ENCODE measurements around the gene SPACA6. TPM values are rescaled to one million over a fixed set of nuclear protein-coding genes. Genes with fewer than 3 reads are reported as not detected.

The SPACA6 gene
- total RNA-seq, 1 donor from 2014 or later = 11.8 TPM

DNA sequence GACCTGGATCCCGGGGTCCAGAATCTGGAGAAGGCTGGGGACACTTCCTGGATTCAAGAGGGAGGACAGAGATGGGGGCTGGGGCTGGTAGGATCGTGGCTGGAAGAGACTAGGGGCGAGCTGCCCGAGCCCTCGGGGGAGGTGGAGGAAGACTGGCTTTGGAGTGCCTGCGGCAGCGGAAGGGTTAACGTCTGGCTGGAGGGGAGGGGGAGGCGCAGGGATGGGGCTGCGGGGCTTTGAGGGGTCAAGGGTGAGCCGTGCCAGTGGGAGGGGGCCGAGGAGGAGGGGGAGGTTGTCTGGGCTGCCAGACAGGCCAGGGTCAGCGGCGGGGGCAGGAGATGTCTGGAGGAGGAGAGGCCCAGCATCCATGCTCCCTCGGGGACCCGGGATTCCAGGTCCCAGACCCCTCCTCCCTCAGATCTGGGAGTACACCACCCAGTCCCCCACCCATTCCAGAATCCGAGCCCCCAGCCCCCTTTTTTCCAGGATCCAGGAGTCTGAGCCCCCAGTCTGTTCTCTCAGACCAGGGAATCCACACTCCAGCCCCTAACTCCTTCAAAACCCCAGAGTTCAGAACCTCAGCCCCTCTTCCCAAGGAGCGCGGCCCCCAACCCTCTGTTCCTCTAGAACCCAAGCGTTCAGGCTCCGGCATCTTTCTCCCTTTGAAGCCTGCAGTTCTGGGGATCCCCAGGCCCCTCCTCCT is 3.2 kb upstream of the SPACA6 start:
- intact Hi-C loops (cut with micrococcal nuclease) = no loop called here
- H3K27me3 ChIP-seq (ENCODE audit: low read depth) = no peaks in the 10 kb centered on the region
- H3K36me3 ChIP-seq = peaks cover 15% of the 10 kb centered on the region
- peak overlapping the region; percentile 96 for H3K4me3 ChIP-seq
- peaks cover 73% of the 10 kb centered on the region for H3K4me1 ChIP-seq
- peak overlapping the region; percentile 97 for H3K27ac ChIP-seq (replicated peaks)
- peak; percentile 53 for DNase-seq
- no peaks in the 10 kb centered on the region for H3K9me3 ChIP-seq (replicated peaks)
- TF ChIP-seq, protein P1, sequence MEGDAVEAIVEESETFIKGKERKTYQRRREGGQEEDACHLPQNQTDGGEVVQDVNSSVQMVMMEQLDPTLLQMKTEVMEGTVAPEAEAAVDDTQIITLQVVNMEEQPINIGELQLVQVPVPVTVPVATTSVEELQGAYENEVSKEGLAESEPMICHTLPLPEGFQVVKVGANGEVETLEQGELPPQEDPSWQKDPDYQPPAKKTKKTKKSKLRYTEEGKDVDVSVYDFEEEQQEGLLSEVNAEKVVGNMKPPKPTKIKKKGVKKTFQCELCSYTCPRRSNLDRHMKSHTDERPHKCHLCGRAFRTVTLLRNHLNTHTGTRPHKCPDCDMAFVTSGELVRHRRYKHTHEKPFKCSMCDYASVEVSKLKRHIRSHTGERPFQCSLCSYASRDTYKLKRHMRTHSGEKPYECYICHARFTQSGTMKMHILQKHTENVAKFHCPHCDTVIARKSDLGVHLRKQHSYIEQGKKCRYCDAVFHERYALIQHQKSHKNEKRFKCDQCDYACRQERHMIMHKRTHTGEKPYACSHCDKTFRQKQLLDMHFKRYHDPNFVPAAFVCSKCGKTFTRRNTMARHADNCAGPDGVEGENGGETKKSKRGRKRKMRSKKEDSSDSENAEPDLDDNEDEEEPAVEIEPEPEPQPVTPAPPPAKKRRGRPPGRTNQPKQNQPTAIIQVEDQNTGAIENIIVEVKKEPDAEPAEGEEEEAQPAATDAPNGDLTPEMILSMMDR (IDR thresholded peaks at IDR 0.05; ENCODE audit: borderline replicate concordance) = no peak

DNA sequence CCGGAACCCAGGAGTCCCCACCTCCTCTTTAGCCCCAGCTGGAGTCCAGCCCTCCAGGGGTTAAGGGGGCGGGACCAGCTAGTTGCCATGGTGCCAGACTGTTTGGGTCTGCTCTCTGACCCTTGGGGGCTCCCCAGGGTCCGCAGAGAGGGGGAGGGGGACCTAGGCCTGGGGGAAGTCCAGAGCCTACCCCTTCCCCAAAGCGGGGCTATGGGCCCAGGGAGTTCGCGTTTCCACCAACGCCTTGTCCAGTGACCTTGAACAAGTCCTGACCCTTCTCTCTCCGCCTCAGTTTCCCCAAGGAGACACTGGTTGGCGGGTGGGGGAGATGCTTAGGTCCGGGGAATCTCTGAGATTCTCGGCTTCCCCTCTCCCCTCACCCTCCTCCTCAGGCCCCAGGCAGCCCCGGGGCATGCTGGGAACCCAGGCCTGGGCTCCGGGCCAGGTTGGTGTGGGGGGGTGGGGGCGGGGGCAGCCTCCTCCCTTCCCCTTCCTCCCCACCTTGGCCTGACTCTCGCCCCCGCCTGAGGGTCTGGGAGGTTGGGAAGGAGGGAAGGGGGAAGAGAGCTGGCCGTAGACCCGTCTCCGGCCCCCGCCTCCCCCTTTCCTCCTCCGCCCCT is 2.6 kb upstream of the SPACA6 start:
- intact Hi-C loops (cut with micrococcal nuclease) = no loop called here
- TF ChIP-seq, protein P1 (IDR thresholded peaks at IDR 0.05; ENCODE audit: borderline replicate concordance) = no peak
- H3K27me3 ChIP-seq (ENCODE audit: low read depth) = no peaks in the 10 kb centered on the region
- H3K4me1 ChIP-seq = peaks cover 73% of the 10 kb centered on the region
- no peaks in the 10 kb centered on the region for H3K9me3 ChIP-seq (replicated peaks)
- peak overlapping the region; percentile 97 for H3K27ac ChIP-seq (replicated peaks)
- peak; percentile 66 for DNase-seq
- peaks cover 21% of the 10 kb centered on the region for H3K36me3 ChIP-seq
- H3K4me3 ChIP-seq = peak overlapping the region; percentile 96

DNA sequence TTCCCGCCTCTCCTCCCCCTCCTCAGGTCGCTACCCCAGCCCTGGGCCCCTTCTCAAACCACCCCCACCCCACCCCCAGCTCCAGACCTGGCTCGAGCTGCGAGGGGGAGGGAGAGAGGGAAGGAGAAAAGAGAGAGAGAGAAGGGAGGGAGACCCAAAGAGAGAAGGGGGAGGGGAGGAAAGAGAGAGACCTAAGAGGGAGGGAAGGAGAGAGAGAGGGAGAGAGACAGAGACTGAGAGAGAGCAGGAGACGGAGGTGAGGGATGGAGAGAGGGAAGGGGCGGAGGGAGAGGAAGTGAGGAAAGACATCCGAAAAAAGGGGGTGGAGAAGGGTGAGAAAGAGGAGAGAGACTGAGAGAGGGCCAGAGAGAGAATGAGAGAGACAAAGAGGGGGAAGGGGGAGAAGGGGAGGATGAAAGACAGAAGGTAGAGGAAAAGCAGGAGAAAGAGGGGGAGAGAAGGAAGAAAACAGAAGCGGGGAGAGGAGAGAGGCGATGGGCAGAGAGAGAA is 2.0 kb upstream of the SPACA6 start:
- TF ChIP-seq, protein P1 (IDR thresholded peaks at IDR 0.05; ENCODE audit: borderline replicate concordance) = no peak
- no peaks in the 10 kb centered on the region for H3K9me3 ChIP-seq (replicated peaks)
- H3K36me3 ChIP-seq = peaks cover 27% of the 10 kb centered on the region
- H3K27ac ChIP-seq (replicated peaks) = peak overlapping the region; percentile 97
- intact Hi-C loops (cut with micrococcal nuclease) = no loop called here
- H3K4me3 ChIP-seq = peak overlapping the region; percentile 96
- DNase-seq = no peak
- H3K4me1 ChIP-seq = peaks cover 73% of the 10 kb centered on the region
- H3K27me3 ChIP-seq (ENCODE audit: low read depth) = no peaks in the 10 kb centered on the region

DNA sequence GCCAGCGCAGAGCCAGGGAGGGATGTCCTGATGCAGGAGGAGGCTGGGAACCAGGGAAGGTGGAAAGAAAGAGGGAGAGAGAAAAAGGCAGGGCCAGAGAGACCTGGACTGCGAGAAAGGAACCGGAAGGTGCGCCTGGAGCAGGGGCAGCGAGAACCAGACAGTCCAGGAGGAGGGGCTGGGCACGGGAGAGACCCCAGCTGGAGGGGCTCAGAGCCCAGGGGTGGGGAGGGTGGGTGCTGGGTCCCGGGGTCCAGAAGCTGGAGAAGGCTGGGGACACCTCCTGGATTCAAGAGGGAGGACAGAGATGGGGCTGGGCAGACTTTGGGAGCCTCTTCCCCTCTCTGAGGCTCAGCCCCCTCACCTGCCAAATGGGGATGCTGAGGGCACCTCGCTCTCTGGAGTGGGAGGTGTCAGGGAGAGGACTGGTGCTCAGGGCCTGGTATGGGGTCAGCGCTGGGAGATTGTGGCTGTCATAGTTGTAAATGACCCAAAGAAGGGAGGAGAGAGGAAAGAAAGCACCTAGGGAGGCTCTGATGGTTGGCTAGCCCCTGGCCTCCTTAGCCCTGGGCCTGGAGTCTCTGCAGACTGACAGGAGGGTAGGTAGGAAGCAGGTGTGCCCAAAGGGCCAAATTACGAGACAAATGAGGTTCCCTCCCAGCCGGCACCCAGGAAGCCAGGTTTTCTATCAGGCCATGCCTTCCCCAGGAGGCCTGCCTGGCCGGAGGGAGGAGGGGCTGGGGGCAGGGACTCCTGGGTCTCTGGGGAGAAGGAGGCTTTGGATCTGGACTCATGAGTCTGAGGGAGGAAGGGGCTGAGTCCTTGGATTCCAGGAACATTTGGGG is 1.3 kb upstream of the SPACA6 start:
- DNase-seq = no peak
- peaks cover 73% of the 10 kb centered on the region for H3K4me1 ChIP-seq

DNA sequence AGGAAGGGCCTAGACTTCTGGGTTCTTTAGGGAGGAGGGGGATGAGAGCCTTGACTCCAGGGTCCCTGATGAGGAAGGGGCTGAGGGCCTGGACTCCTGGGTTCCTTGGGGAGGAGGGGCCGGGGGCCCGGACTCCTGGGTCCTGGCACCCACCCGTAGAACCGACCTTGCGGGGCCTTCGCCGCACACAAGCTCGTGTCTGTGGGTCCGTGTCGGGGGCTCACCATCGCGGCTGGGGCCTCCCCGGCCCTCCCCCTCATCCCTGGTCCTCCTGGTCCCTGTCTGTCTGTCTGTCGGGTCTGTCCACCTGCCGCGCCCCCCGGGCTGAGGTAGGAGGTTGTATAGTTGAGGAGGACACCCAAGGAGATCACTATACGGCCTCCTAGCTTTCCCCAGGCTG is 662 bp upstream of the SPACA6 start:
- TF ChIP-seq, protein P1 (IDR thresholded peaks at IDR 0.05; ENCODE audit: borderline replicate concordance) = no peak
- intact Hi-C loops (cut with micrococcal nuclease) = no loop called here
- peak overlapping the region; percentile 96 for H3K4me3 ChIP-seq
- no peaks in the 10 kb centered on the region for H3K9me3 ChIP-seq (replicated peaks)
- peak overlapping the region; percentile 97 for H3K27ac ChIP-seq (replicated peaks)
- peaks cover 40% of the 10 kb centered on the region for H3K36me3 ChIP-seq
- DNase-seq = no peak
- H3K4me1 ChIP-seq = peaks cover 66% of the 10 kb centered on the region
- no peaks in the 10 kb centered on the region for H3K27me3 ChIP-seq (ENCODE audit: low read depth)

More for the DNA sequence above, 1.3 kb upstream of the SPACA6 start:
- intact Hi-C loops (cut with micrococcal nuclease) = no loop called here
- Histone ChIP-seq H3K36me3 (peaks cover 34% of the 10 kb centered on the region), H3K27ac (replicated peaks) (peak overlapping the region; percentile 97), H3K4me3 (peak overlapping the region; percentile 96), H3K27me3 (ENCODE audit: low read depth) (no peaks in the 10 kb centered on the region), H3K9me3 (replicated peaks) (no peaks in the 10 kb centered on the region)
- TF ChIP-seq, protein P1 (IDR thresholded peaks at IDR 0.05; ENCODE audit: borderline replicate concordance) = no peak
